GM19372 (cell line): Measurements from ENCODE around the gene CHD1L.
"Not testable (repeated sequence)": the region's sequence is repeated elsewhere in the genome, so short reads cannot be mapped to it uniquely, and the experiment has no call there.

Source experiments
- ATAC-seq: cut with Tn5 transposase; IDR thresholded peaks from one replicate; pipeline ENCODE4 v1.9.1; 2021; ENCODE audit warnings: mild to moderate bottlenecking, low read depth, moderate library complexity; ENCODE audit not compliant: unreplicated experiment

The CHD1L gene

DNA sequence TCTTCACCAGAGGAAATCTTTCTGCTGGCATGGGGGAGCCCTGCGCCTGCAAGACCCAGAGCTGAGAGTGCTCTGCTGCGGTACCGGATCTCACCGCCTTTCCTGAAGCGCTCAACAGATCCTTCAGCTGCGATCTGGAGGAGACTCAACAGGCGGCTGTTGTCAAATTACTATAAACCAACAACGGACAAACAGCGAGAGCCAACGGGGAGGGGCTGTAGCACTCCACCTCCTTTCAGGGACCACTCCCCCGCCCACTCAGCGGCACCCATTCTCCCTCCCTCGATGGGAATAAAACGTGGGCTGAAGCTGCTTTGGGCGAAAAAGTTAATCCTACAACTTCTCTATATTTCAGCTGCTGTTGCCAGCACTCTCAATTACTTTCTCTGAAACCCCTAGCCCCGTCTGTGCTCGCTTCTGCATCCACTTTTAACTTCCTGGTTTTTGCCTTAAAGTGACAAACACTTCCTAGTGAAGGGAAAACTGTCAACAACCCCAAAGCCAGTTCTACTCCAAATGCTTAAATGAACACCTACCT, 17.2 kb upstream of the CHD1L start, which contains the start of gene FMO5:
Gene FMO5 (minus strand): TSS at position 147 of the 538 bp plus-strand sequence. CDS start 310 bp downstream, outside the sequence.
- ATAC-seq: peak; percentile 59

- not testable (repeated sequence) for ATAC-seq
These were observed 11.5 kb upstream of the CHD1L start for GRCh38 chr1:147231032-147231431.

DNA sequence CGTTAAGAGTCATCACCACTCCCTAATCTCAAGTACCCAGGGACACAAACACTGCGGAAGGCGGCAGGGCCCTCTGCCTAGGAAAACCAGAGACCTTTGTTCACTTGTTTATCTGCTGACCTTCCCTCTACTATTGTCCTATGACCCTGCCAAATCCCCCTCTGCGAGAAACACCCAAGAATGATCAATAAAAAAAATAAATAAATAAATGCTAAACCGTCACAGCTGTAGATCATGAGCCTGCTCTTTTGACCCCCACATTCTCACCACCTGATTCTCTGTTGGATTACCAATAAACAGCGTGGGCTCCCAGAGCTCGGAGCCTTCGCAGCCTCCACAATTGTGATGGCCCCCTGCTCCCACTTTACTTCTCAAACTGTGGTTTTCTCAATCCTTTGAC, 8.6 kb upstream of the CHD1L start:
- not testable (repeated sequence) for ATAC-seq

DNA sequence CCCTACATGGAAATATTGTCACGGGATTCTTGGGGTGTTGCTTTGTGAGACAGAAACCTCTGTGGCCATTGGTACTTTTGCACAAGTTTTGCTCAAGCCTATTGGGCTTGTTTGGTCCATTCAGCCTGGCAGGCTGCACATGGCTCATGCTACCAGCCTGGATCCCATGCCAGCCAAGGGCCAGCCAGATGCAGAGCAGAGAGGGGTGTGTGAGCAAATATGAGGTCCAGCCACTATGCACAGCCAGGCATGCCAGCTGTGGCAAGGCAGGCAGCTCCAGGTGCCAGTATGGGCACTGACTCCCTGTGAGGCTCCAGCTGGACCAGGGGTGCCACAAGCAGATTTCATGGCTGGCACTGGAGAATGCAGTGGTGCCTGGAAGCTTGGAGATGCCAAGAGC, 6.7 kb upstream of the CHD1L start:
- ATAC-seq: no peak

GRCh38 chr1:147236448-147236847, 6.0 kb upstream of the CHD1L start:
- ATAC-seq: no peak

GRCh38 chr1:147236959-147237791, 5.3 kb upstream of the CHD1L start:
- ATAC-seq: no peak

- ATAC-seq: no peak
These were observed 4.2 kb upstream of the CHD1L start for GRCh38 chr1:147238053-147238902.

DNA sequence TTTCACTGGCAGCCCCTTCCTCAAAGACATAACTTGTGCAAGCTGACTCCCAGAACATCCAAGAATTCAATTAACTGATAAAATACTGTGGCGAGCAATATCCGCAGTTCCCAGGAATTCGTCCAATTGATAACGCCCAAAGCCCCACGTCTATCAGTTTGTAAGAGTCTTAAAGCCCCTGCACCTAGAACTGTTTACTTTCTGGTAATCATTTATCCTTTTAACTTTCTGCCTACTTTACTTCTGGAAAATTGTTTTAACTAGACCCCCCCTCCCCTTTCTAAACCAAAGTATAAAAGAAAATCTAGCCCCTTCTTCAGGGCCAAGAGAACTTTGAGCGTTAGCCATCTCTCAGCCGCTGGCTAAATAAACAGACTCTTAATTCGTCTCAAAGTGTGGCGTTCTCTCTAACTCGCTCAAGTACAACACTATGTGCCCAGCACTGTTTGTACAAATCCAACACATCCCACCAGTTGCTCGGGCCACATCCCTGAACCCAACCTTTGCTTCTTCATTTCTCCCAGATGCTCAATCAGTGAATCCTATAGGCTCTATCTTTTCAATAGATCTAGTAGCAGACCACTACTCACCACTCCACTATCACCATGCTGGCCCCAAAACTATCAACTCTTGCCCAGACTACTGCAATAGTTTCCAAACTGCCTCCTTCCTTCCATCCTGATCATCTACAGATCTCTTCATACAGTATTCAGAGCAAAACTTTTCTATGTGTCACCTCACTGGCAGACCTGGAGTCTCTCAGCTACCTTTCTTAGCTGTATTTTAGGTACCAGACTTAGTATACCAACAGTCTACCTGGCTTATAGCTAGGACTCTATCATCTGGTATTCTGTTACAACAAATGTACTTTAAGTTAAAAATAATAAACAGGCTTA, 3.3 kb upstream of the CHD1L start:
- ATAC-seq: no peak

DNA sequence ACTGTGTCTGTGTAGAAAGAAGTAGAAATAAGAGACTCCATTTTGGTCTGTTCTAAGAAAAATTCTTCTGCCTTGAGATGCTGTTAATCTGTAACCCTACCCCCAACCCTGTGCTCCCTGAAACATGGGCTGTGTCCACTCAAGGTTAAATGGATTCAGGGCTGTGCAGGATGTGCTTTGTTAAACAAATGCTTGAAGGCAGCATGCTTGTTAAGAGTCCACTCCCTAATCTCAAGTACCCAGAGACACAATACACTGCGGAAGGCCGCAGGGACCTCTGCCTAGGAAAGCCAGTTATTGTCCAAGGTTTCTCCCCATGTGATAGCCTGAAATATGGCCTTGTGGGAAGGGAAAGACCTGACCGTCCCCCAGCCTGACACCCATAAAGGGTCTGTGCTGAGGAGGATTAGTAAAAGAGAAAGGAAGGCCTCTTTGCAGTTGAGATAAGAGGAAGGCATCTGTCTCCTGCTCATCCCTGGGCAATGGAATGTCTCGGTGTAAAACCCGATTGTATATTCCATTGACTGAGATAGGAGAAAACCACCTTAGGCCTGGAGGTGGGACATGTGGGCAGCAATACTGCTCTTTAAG, 2.3 kb upstream of the CHD1L start:
- not testable (repeated sequence) for ATAC-seq

DNA sequence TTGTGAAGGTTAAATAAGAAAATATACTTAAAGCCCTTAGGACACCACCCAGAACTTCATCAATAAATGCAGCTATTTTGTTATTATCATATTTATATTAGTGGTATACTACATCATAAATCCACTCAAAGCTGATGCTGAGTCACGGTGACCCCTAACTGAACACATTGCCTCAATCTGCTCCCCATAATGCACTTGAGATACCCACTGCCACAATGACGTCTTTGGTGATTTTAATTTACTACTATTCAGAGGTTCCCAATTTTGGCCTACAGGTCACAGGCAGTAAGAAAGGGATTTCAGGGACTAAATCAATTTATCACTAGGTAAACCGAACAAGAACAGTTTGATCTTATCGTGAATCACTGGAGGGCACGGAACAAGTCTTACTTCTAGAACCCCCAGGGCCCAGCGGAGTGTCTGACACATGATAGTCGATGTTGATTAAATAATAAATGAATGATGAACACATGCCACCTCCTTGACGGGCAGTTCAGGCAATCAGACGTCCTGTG, 493 bp upstream of the CHD1L start:
- no peak for ATAC-seq

DNA sequence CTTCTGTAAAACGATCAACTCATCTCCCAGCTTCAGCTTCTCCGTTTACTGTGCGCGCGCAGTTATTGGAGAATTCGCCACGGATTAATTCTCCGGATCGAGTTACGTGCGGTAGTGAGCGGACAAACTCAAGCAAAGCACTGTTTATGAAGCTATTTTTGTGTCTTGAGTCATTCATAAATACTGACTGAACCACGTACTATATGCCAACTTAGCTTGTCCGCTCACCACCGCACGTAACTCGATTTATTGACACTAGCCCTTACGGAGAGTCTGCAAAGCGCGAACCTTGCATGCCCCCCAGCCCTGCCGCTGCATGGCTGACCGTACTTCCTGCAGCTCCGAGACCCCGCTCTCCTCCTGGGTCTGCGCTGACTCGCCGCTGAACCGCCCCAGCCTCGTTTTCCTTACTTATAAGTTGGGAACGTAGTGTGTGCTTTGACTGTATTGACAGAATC, 773 bp downstream of the CHD1L start:
- ATAC-seq: peak; percentile 18

DNA sequence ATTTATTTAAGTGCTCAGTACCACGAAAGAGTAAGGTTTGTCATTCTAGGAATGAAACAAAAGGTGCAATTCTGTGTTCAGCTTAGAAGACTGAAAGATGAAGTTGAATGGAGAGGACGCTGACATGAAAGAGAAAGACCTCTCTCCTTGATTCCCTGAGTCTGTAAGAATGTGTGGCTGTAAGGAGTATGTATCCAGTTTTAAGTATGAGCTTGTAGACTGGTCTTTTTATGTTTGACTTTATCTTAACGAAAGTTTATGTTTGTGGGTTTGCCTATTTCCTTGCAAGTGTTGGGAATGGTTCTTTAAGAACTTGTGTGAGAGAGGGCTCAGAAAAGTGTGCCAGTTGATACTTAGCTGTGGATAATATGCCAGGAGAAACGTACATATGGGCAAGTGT, 1.4 kb downstream of the CHD1L start:
- ATAC-seq: no peak

DNA sequence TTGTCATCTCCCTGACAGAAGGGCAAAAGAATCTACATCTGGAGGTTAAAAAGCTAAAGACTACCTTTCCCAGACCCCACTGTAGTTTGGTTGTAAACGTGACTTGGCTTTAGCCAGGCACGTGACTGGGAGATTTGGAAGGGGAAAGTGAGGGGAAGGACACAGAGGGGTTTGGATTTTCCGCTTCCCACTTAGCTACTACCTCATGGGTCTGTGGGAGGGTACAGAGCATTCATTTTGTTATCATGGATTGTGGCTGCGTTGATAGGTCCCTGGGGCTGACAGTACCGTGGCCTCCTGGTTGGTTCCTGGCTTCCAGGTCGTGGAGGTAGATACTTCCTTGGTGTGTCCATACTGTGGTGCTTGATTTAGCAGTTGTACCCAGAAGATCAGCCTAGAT, 2.6 kb downstream of the CHD1L start:
- no peak for ATAC-seq

GRCh38 chr1:147245586-147246021, 3.1 kb downstream of the CHD1L start:
- ATAC-seq: no peak

- ATAC-seq: no peak
These were observed 3.7 kb downstream of the CHD1L start for GRCh38 chr1:147246044-147246690.

- ATAC-seq: no peak
These were observed 4.6 kb downstream of the CHD1L start for GRCh38 chr1:147246910-147247655.

- no peak for ATAC-seq
These were observed 5.3 kb downstream of the CHD1L start for GRCh38 chr1:147247656-147248238.

DNA sequence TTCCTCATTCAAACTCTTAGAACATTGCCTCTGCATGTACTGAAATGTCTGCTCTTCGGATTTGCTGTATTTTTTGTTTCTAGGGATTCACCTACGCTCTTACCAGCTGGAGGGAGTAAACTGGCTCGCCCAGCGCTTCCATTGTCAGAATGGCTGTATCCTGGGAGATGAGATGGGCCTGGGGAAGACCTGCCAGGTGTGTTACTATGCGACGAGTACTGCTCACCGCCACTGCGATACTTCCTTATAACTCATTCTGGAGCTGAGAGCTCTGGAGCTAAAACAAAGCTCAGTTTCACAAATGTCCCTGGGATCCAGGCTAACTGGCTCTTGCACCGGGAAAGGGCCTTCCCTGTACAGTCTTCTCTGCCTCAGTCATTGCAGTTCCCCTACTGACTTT, 10.1 kb downstream of the CHD1L start:
- no peak for ATAC-seq
